WTC11 (cell line): ENCODE results near the gene TCP11. TPM values are rescaled to one million over a fixed set of nuclear protein-coding genes. Genes with fewer than 3 reads are reported as not detected.

Experiments used
- ATAC-seq: fragments of 200-7000 bp; cut with Tn5 transposase; 2 replicates; pipeline ENCODE4 v1.10.0; 2021; ENCODE audit warnings: mild to moderate bottlenecking, moderate library complexity
- CTCF ChIA-PET: fragments of 300-600 bp; sonication (Branson Sonifier 250); formaldehyde crosslinking; loops from one replicate; lab custom pipeline; 2021; ENCODE audit warnings: antibody characterized with exemption; lab: Charles Lee
- POLR2A ChIA-PET: fragments of 350-600 bp; sonication (Branson Sonifier 250); formaldehyde crosslinking; loops from one replicate; lab custom pipeline; 2021; ENCODE audit warnings: antibody characterized with exemption; lab: Charles Lee
- DNase-seq: peaks from one replicate; pipeline ENCODE4 v3.0.0; 2021; ENCODE audit warnings: low spot score
- H3K27ac Mint-ChIP-seq: 2 replicates; pipeline ENCODE4 v1.8.0; 2021; ENCODE audit warnings: mixed read lengths
- H3K27me3 Mint-ChIP-seq: 2 replicates; pipeline ENCODE4 v1.8.0; 2021; ENCODE audit warnings: low read depth, mild to moderate bottlenecking, moderate library complexity, mixed read lengths
- H3K36me3 Mint-ChIP-seq: 2 replicates; pipeline ENCODE4 v1.8.0; 2021; ENCODE audit warnings: mixed read lengths
- H3K4me1 Mint-ChIP-seq: 2 replicates; pipeline ENCODE4 v1.8.0; 2022; ENCODE audit warnings: mixed read lengths
- H3K4me3 Mint-ChIP-seq: 2 replicates; pipeline ENCODE4 v1.8.0; 2021; ENCODE audit warnings: mild to moderate bottlenecking, moderate library complexity, mixed read lengths
- H3K9me3 Mint-ChIP-seq: 2 replicates; pipeline ENCODE4 v1.8.0; 2021; ENCODE audit warnings: mixed read lengths
- FOXP1 ChIP-seq: sonication (generic); formaldehyde crosslinking; IDR thresholded peaks from 2 replicates; pipeline ENCODE4 v1.8.0; 2022; ENCODE audit warnings: missing genetic modification reagents, mild to moderate bottlenecking, moderate library complexity, borderline replicate concordance
- HMGA2 ChIP-seq: fragments of 250-450 bp; sonication (Bioruptor Pico); IDR thresholded peaks from 2 replicates; pipeline ENCODE4 v1.4.0; 2021; ENCODE audit warnings: mild to moderate bottlenecking, moderate library complexity
- JUN ChIP-seq: sonication (generic); formaldehyde crosslinking; IDR thresholded peaks from 2 replicates; pipeline ENCODE4 v1.8.0; 2023; ENCODE audit warnings: mild to moderate bottlenecking, missing genetic modification reagents
- KAT7 ChIP-seq: sonication (generic); formaldehyde crosslinking; IDR thresholded peaks from 2 replicates; pipeline ENCODE4 v1.8.1; 2023; ENCODE audit warnings: missing genetic modification reagents, mild to moderate bottlenecking, borderline replicate concordance
- MYBL2 ChIP-seq: sonication (generic); formaldehyde crosslinking; IDR thresholded peaks from 2 replicates; pipeline ENCODE4 v1.8.1; 2023; ENCODE audit warnings: mild to moderate bottlenecking, moderate library complexity, missing genetic modification reagents
- NR3C1 ChIP-seq: sonication (generic); formaldehyde crosslinking; conservative IDR thresholded peaks from 2 replicates; pipeline ENCODE4 v1.8.1; 2023; ENCODE audit warnings: low read depth, mild to moderate bottlenecking, missing genetic modification reagents
- SMAD4 ChIP-seq: sonication (generic); formaldehyde crosslinking; IDR thresholded peaks from 2 replicates; pipeline ENCODE4 v1.8.0; 2022; ENCODE audit warnings: mild to moderate bottlenecking, missing genetic modification reagents
- SOX15 ChIP-seq: fragments of 250-450 bp; sonication (Bioruptor Pico); IDR thresholded peaks from 2 replicates; pipeline ENCODE4 v1.9.0; 2021; ENCODE audit warnings: mild to moderate bottlenecking
- SP1 ChIP-seq: sonication (generic); formaldehyde crosslinking; conservative IDR thresholded peaks from 2 replicates; pipeline ENCODE4 v1.8.1; 2022; ENCODE audit warnings: missing genetic modification reagents
- ZNF138 ChIP-seq: sonication (generic); formaldehyde crosslinking; conservative IDR thresholded peaks from 2 replicates; pipeline ENCODE4 v1.8.1; 2022; ENCODE audit warnings: mild to moderate bottlenecking, moderate library complexity, missing genetic modification reagents
- ZNF263 ChIP-seq: sonication (generic); formaldehyde crosslinking; IDR thresholded peaks from 2 replicates; pipeline ENCODE4 v1.8.1; 2022; ENCODE audit warnings: low read depth, mild to moderate bottlenecking, moderate library complexity, missing genetic modification reagents
- ZNF671 ChIP-seq: fragments of 250-450 bp; sonication (Bioruptor Pico); IDR thresholded peaks from 2 replicates; pipeline ENCODE4 v1.8.0; 2021; ENCODE audit warnings: mild to moderate bottlenecking
- total RNA-seq: library from RNA; stranded (reverse); gene quantifications from 3 replicates; pipeline ENCODE4 v1.2.3, GENCODE V29; 2021
- TF ChIP-seq, protein P1 (sequence below): sonication (generic); formaldehyde crosslinking; IDR thresholded peaks from 2 replicates; pipeline ENCODE4 v1.8.0; 2022; ENCODE audit warnings: mild to moderate bottlenecking, missing genetic modification reagents
- TF ChIP-seq, protein P2 (sequence below): sonication (generic); formaldehyde crosslinking; IDR thresholded peaks from 2 replicates; pipeline ENCODE4 v1.8.1; 2023; ENCODE audit warnings: mild to moderate bottlenecking, missing genetic modification reagents
- TF ChIP-seq, protein P3 (sequence below): sonication (generic); formaldehyde crosslinking; IDR thresholded peaks from 2 replicates; pipeline ENCODE4 v1.8.0; 2023; ENCODE audit warnings: missing genetic modification reagents, mild to moderate bottlenecking, borderline replicate concordance
- TF ChIP-seq, protein P4 (sequence below): sonication (generic); formaldehyde crosslinking; IDR thresholded peaks from 2 replicates; pipeline ENCODE4 v1.8.1; 2022; ENCODE audit warnings: low read depth, mild to moderate bottlenecking, moderate library complexity, missing genetic modification reagents, borderline replicate concordance
- TF ChIP-seq, protein P5 (sequence below): sonication (generic); formaldehyde crosslinking; IDR thresholded peaks from 2 replicates; pipeline ENCODE4 v1.8.0; 2022; ENCODE audit warnings: mild to moderate bottlenecking, missing genetic modification reagents
- TF ChIP-seq, protein P6 (sequence below): sonication (generic); formaldehyde crosslinking; IDR thresholded peaks from 2 replicates; pipeline ENCODE4 v1.8.0; 2022; ENCODE audit warnings: mild to moderate bottlenecking, missing genetic modification reagents
- TF ChIP-seq, protein P7 (sequence below): sonication (generic); formaldehyde crosslinking; IDR thresholded peaks from 2 replicates; pipeline ENCODE4 v1.8.1; 2022; ENCODE audit warnings: mild to moderate bottlenecking, moderate library complexity, missing genetic modification reagents

TCP11 gene
- total RNA-seq, 1 experiment from 2014 or later: not detected

DNA sequence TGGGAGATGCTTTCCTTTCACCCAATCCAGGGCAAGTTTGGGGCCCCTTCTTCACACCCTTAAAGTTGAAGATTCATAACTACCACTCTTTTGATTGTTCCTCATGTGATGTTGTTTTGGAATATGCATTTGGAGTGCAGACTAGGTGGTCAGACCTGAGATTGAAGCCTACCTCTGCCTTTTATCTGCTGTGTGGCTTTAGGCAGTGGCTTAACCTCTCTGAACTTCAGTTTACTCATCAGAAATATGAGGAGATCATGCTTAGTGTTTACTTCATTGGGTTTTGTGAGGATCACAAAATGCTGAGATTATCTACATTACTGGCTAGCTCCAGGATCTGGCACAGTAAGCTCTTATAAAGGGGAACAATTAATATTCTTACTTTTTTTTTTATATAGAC is 26.4 kb upstream of the TCP11 start (continued):
- TF ChIP-seq MYBL2 (CRISPR knock-in tag): no peak
- TF ChIP-seq, all 79 proteins: peak for 0

DNA sequence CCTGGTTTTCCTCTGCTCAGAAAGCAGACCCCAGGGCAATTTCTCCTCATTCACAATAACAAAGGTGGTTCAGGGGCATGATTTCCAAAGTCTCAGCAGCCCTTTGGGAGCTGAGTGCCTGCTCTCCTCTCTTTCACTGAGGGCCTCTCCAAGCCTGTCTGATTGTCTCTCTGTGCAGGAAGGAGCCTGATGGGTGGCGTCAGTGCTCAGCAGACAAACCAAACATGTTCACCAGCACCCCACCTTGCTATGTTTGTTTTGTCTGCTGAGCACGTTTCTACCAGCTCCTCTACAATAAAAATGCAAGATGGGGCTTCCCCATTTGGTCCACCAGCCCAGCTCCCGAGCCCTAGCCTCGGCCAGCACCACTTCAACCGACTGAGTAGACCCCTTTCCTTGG is 25.4 kb upstream of the TCP11 start:
- no peak for DNase-seq
- ChIA-PET POLR2A (interaction anchor here (0.5 kb wide), 1 partner anchor 190 kb away, joined by 6 read pairs; no protein-coding TSS in a partner anchor), CTCF (no interaction called here)
- no peak overlapping the region for H3K4me3 Mint-ChIP-seq
- no peaks in the 10 kb centered on the region; the same call in 1 of the 2 replicates for H3K36me3 Mint-ChIP-seq
- TF ChIP-seq SMAD4 (CRISPR knock-in tag) (no peak), SOX15 (CRISPR knock-in tag) (no peak), SP1 (CRISPR knock-in tag) (no peak), JUN (CRISPR knock-in tag) (no peak), ZNF671 (no peak), FOXP1 (no peak)
- TF ChIP-seq, protein P1, sequence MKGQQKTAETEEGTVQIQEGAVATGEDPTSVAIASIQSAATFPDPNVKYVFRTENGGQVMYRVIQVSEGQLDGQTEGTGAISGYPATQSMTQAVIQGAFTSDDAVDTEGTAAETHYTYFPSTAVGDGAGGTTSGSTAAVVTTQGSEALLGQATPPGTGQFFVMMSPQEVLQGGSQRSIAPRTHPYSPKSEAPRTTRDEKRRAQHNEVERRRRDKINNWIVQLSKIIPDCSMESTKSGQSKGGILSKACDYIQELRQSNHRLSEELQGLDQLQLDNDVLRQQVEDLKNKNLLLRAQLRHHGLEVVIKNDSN (CRISPR knock-in tag): no peak
- TF ChIP-seq, protein P2, sequence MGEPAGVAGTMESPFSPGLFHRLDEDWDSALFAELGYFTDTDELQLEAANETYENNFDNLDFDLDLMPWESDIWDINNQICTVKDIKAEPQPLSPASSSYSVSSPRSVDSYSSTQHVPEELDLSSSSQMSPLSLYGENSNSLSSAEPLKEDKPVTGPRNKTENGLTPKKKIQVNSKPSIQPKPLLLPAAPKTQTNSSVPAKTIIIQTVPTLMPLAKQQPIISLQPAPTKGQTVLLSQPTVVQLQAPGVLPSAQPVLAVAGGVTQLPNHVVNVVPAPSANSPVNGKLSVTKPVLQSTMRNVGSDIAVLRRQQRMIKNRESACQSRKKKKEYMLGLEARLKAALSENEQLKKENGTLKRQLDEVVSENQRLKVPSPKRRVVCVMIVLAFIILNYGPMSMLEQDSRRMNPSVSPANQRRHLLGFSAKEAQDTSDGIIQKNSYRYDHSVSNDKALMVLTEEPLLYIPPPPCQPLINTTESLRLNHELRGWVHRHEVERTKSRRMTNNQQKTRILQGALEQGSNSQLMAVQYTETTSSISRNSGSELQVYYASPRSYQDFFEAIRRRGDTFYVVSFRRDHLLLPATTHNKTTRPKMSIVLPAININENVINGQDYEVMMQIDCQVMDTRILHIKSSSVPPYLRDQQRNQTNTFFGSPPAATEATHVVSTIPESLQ (CRISPR knock-in tag): no peak
- TF ChIP-seq, protein P3, sequence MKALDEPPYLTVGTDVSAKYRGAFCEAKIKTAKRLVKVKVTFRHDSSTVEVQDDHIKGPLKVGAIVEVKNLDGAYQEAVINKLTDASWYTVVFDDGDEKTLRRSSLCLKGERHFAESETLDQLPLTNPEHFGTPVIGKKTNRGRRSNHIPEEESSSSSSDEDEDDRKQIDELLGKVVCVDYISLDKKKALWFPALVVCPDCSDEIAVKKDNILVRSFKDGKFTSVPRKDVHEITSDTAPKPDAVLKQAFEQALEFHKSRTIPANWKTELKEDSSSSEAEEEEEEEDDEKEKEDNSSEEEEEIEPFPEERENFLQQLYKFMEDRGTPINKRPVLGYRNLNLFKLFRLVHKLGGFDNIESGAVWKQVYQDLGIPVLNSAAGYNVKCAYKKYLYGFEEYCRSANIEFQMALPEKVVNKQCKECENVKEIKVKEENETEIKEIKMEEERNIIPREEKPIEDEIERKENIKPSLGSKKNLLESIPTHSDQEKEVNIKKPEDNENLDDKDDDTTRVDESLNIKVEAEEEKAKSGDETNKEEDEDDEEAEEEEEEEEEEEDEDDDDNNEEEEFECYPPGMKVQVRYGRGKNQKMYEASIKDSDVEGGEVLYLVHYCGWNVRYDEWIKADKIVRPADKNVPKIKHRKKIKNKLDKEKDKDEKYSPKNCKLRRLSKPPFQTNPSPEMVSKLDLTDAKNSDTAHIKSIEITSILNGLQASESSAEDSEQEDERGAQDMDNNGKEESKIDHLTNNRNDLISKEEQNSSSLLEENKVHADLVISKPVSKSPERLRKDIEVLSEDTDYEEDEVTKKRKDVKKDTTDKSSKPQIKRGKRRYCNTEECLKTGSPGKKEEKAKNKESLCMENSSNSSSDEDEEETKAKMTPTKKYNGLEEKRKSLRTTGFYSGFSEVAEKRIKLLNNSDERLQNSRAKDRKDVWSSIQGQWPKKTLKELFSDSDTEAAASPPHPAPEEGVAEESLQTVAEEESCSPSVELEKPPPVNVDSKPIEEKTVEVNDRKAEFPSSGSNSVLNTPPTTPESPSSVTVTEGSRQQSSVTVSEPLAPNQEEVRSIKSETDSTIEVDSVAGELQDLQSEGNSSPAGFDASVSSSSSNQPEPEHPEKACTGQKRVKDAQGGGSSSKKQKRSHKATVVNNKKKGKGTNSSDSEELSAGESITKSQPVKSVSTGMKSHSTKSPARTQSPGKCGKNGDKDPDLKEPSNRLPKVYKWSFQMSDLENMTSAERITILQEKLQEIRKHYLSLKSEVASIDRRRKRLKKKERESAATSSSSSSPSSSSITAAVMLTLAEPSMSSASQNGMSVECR (CRISPR knock-in tag): no peak
- TF ChIP-seq, protein P4, sequence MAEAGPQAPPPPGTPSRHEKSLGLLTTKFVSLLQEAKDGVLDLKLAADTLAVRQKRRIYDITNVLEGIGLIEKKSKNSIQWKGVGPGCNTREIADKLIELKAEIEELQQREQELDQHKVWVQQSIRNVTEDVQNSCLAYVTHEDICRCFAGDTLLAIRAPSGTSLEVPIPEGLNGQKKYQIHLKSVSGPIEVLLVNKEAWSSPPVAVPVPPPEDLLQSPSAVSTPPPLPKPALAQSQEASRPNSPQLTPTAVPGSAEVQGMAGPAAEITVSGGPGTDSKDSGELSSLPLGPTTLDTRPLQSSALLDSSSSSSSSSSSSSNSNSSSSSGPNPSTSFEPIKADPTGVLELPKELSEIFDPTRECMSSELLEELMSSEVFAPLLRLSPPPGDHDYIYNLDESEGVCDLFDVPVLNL (CRISPR knock-in tag): no peak
- peaks cover 16% of the 10 kb centered on the region for H3K9me3 Mint-ChIP-seq
- no peak overlapping the region for H3K27ac Mint-ChIP-seq
- no peak for ATAC-seq
- peaks cover 10% of the 10 kb centered on the region for H3K27me3 Mint-ChIP-seq
- H3K4me1 Mint-ChIP-seq: peaks cover 15% of the 10 kb centered on the region

DNA sequence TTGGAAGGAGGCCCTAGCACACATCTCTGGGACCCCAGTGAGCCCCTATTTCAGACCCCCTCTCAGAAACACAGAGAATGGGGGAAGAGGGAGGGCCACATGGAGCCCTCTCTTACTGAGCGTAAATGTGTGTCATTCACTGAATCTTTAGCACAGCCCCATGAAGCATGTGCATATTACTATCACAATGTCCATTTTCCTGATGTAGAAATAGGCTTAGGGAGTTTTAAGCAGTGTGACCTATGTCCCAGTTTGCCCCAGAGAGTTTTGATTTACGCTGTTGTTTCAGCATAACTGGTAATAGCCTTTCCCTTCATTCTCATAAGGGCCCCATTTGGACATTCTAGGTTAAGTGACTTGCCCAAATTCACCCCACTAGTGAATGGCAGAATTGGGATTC is 25.0 kb upstream of the TCP11 start:
- Mint-ChIP-seq H3K4me3 (no peak overlapping the region), H3K36me3 (no peaks in the 10 kb centered on the region; the same call in 1 of the 2 replicates), H3K27ac (no peak overlapping the region), H3K9me3 (peaks cover 16% of the 10 kb centered on the region), H3K27me3 (peaks cover 12% of the 10 kb centered on the region), H3K4me1 (peaks cover 18% of the 10 kb centered on the region)
- DNase-seq: no peak
- POLR2A ChIA-PET: no interaction called here
- CTCF ChIA-PET: interaction anchor here (1.0 kb wide), 1 partner anchor 39 kb away, joined by 3 read pairs; no protein-coding TSS in a partner anchor
- ATAC-seq: no peak
- TF ChIP-seq MYBL2 (CRISPR knock-in tag) (no peak), ZNF138 (no peak), HMGA2 (CRISPR knock-in tag) (no peak), KAT7 (no peak), NR3C1 (CRISPR knock-in tag) (no peak), ZNF263 (CRISPR knock-in tag) (no peak)
- TF ChIP-seq, protein P5, sequence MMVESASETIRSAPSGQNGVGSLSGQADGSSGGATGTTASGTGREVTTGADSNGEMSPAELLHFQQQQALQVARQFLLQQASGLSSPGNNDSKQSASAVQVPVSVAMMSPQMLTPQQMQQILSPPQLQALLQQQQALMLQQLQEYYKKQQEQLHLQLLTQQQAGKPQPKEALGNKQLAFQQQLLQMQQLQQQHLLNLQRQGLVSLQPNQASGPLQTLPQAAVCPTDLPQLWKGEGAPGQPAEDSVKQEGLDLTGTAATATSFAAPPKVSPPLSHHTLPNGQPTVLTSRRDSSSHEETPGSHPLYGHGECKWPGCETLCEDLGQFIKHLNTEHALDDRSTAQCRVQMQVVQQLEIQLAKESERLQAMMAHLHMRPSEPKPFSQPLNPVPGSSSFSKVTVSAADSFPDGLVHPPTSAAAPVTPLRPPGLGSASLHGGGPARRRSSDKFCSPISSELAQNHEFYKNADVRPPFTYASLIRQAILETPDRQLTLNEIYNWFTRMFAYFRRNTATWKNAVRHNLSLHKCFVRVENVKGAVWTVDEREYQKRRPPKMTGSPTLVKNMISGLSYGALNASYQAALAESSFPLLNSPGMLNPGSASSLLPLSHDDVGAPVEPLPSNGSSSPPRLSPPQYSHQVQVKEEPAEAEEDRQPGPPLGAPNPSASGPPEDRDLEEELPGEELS: no peak
- TF ChIP-seq, protein P6, sequence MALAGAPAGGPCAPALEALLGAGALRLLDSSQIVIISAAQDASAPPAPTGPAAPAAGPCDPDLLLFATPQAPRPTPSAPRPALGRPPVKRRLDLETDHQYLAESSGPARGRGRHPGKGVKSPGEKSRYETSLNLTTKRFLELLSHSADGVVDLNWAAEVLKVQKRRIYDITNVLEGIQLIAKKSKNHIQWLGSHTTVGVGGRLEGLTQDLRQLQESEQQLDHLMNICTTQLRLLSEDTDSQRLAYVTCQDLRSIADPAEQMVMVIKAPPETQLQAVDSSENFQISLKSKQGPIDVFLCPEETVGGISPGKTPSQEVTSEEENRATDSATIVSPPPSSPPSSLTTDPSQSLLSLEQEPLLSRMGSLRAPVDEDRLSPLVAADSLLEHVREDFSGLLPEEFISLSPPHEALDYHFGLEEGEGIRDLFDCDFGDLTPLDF: no peak
- TF ChIP-seq, protein P7, sequence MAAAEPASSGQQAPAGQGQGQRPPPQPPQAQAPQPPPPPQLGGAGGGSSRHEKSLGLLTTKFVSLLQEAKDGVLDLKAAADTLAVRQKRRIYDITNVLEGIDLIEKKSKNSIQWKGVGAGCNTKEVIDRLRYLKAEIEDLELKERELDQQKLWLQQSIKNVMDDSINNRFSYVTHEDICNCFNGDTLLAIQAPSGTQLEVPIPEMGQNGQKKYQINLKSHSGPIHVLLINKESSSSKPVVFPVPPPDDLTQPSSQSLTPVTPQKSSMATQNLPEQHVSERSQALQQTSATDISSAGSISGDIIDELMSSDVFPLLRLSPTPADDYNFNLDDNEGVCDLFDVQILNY (CRISPR knock-in tag): no peak
